HCT116 (cell line): ENCODE results near the gene UFD1. TPM values are rescaled to one million over a fixed set of nuclear protein-coding genes. Genes with fewer than 3 reads are reported as not detected.

Experiments used
- ATAC-seq: fragments of 200-7000 bp; cut with Tn5 transposase; 2 replicates; pipeline ENCODE4 v1.9.1; 2020; ENCODE audit warnings: mild to moderate bottlenecking, moderate library complexity
- BruUV-seq: library from RNA; stranded (reverse); fragments of 400-500 nt; replicated peaks from 2 replicates; lab custom pipeline; 2021; lab: Mats Ljungman, UMichigan
- CTCF ChIA-PET: fragments of 300-600 bp; sonication (Branson Sonifier 250); formaldehyde crosslinking; loops from one replicate; lab custom pipeline; 2021; ENCODE audit warnings: antibody characterized with exemption; lab: Charles Lee
- POLR2A ChIA-PET: fragments of 300-600, 350-600 bp; sonication (Branson Sonifier 250); formaldehyde crosslinking; loops from one replicate; lab custom pipeline; 2021; ENCODE audit warnings: antibody characterized with exemption; lab: Charles Lee
- RAD21 ChIA-PET, 2 experiments: fragments of 300-600 bp; sonication (Branson Sonifier 250); formaldehyde crosslinking; loops; one replicate each; lab custom pipeline; 2023; ENCODE audit warnings: low total read pairs in 2 of 2; ENCODE audit not compliant: uncharacterized antibody in 2 of 2, unreplicated experiment in 2 of 2, low non-redundant PET in 1 of 2; lab: Charles Lee
- DNase-seq: peaks from one replicate; pipeline ENCODE4 v3.0.0-alpha.2; 2010; ENCODE audit warnings: low read depth, low spot score
- H2AFZ ChIP-seq: fragments of 200-600 bp; shearing (Covaris generic), sonication (generic); 2 replicates; pipeline ENCODE4 v1.6.1; 2017; ENCODE audit warnings: low read depth, mixed run types, mixed read lengths, antibody characterized with exemption, low read length; ENCODE audit not compliant: poor library complexity, severe bottlenecking
- H3K27ac ChIP-seq: 2 replicates; pipeline ENCODE4 v1.5.1; 2012; ENCODE audit warnings: low read depth, low read length
- H3K27me3 ChIP-seq: fragments of 200-600 bp; sonication (generic); 2 replicates; pipeline ENCODE4 v1.6.1; 2016; ENCODE audit warnings: mixed run types, low read length, mixed read lengths; ENCODE audit not compliant: insufficient read depth
- H3K36me3 ChIP-seq, 2 experiments: fragments of 200-500 bp in 1 of 2; fragments of 200-600 bp in 1 of 2; sonication (Bioruptor generic) in 1 of 2; sonication (generic) in 1 of 2; 2 replicates each; pipeline versions ENCODE4 v1.5.1 to v1.6.1; 2014 to 2016; ENCODE audit warnings: low read length in 2 of 2, inconsistent platforms in 1 of 2, mixed read lengths in 1 of 2, mixed run types in 1 of 2; ENCODE audit not compliant: insufficient read depth in 2 of 2, control insufficient read depth in 1 of 2
- H3K4me1 ChIP-seq, 2 experiments: fragments of 200-600 bp in 1 of 2; sonication (generic) in 1 of 2; 2 replicates each; pipeline versions ENCODE4 v1.5.1 to v1.6.1; 2012 to 2017; ENCODE audit warnings: low read length in 2 of 2, inconsistent platforms in 1 of 2, mild to moderate bottlenecking in 1 of 2, mixed read lengths in 1 of 2, mixed run types in 1 of 2, moderate library complexity in 1 of 2; ENCODE audit not compliant: insufficient read depth in 2 of 2, control insufficient read depth in 1 of 2
- H3K4me2 ChIP-seq: fragments of 200-600 bp; sonication (generic); 2 replicates; pipeline ENCODE4 v1.6.1; 2017; ENCODE audit warnings: mixed run types, low read length, mixed read lengths
- H3K4me3 ChIP-seq, 2 experiments: fragments of 200-600 bp in 1 of 2; sonication (generic) in 1 of 2; replicated peaks in 1 of 2; 2 replicates each; pipeline ENCODE4 v1.5.1; 2011 to 2016; ENCODE audit warnings: low read length in 2 of 2, control low read depth in 1 of 2, low read depth in 1 of 2, mild to moderate bottlenecking in 1 of 2, mixed read lengths in 1 of 2, mixed run types in 1 of 2
- H3K79me2 ChIP-seq: fragments of 200-600 bp; sonication (generic); 2 replicates; pipeline ENCODE4 v1.6.1; 2017; ENCODE audit warnings: mild to moderate bottlenecking, mixed run types, low read length, moderate library complexity, mixed read lengths; ENCODE audit not compliant: insufficient read depth
- H3K9ac ChIP-seq: fragments of 200-600 bp; sonication (generic); 2 replicates; pipeline ENCODE4 v1.6.1; 2016; ENCODE audit warnings: low read length, mixed read lengths
- H3K9me2 ChIP-seq: fragments of 200-600 bp; sonication (generic), shearing (Covaris generic); 2 replicates; pipeline ENCODE4 v1.6.1; 2017; ENCODE audit warnings: mixed run types, mild to moderate bottlenecking, moderate library complexity; ENCODE audit not compliant: insufficient read depth
- H3K9me3 ChIP-seq, 2 experiments: fragments of 200-500 bp in 1 of 2; fragments of 200-600 bp in 1 of 2; sonication (Bioruptor generic) in 1 of 2; sonication (generic) in 1 of 2; 2 replicates each; pipeline ENCODE4 v1.6.1; 2014 to 2017; ENCODE audit warnings: low read length in 2 of 2, mixed read lengths in 2 of 2, inconsistent platforms in 1 of 2, low read depth in 1 of 2, mild to moderate bottlenecking in 1 of 2, mixed run types in 1 of 2, moderate library complexity in 1 of 2; ENCODE audit not compliant: control insufficient read depth in 1 of 2, insufficient read depth in 1 of 2
- H4K20me1 ChIP-seq: fragments of 200-600 bp; sonication (generic), shearing (Covaris generic); 2 replicates; pipeline ENCODE4 v1.6.1; 2017; ENCODE audit warnings: mixed run types, mild to moderate bottlenecking, moderate library complexity; ENCODE audit not compliant: insufficient read depth
- ELF1 ChIP-seq: IDR thresholded peaks from 2 replicates; pipeline ENCODE4 v1.6.1; 2012; ENCODE audit warnings: low read depth, borderline replicate concordance
- FOSL1 ChIP-seq: IDR thresholded peaks from 2 replicates; pipeline ENCODE4 v1.6.1; 2012; ENCODE audit warnings: low read depth
- RAD21 ChIP-seq: IDR thresholded peaks from 2 replicates; pipeline ENCODE4 v1.6.1; 2012; ENCODE audit warnings: low read depth, mild to moderate bottlenecking
- SIN3A ChIP-seq: IDR thresholded peaks from 2 replicates; pipeline ENCODE4 v1.6.1; 2012; ENCODE audit warnings: low read depth
- intact Hi-C: fragments of 100-400 bp; cut with micrococcal nuclease; formaldehyde crosslinking; loops from 2 replicates; pipeline ENCODE4 v1.10.0; 2022
- total RNA-seq: library from RNA; stranded (reverse); gene quantifications from one replicate; pipeline ENCODE4 v1.2.1, GENCODE V29; 2021; ENCODE audit not compliant: unreplicated experiment

Gene UFD1
- total RNA-seq, 1 experiment from 2014 or later = 97.5 TPM

DNA sequence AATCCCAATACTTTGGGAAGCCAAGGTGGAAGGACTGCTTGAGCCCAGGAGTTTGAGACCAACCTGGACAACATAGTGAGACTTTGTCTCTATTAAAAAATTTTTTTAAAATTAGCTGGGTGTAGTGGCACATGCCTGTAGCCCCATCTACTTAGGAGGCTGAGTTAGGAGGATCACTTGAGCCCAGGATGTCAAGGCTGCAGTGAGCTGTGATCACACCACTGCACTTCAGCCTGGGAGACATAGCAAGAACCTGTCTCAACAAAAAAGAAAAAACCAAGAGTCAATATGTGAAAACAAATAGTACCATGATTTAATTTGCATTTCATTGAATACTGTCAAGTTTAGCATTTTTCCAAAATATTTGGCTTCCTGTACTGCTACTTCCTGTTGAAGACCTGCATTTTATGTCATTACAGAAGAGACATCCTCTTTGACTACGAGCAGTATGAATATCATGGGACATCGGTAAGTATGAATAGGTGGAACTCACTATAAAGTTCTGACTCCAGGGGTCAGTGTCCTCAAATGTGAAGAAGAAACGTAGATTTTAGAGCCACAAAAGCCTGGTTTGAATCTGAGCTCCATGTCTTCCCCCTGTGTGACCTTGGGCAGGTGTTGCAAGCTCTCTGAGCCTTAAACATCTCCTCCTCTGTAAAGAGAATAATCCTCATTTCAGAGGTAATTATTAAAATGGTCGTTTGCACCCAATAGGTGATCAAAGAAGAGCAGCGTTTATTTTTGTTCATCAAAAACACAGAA lies 16.8 kb upstream of the UFD1 start:
- no peak overlapping the region for H3K9ac ChIP-seq
- ChIA-PET CTCF (interaction anchor here (1.3 to 1.5 kb wide), 2 partner anchors 134 to 235 kb away, joined by 3 to 18 read pairs; no protein-coding TSS in a partner anchor), POLR2A (no interaction called here), RAD21 (interaction anchor here in 1 of 2 experiments (1.1 kb wide), 1 partner anchor 134 kb away, joined by 3 read pairs; no protein-coding TSS in a partner anchor)
- no peak overlapping the region for H2AFZ ChIP-seq
- DNase-seq (no peak), ATAC-seq (0 out of 2 replicates have a peak, but pooled peaks have one; percentile 47)
- peaks cover 15% of the 10 kb centered on the region; the same call in 1 of the 2 replicates for H3K79me2 ChIP-seq
- intact Hi-C loops = loop anchor here (2.0 kb wide), 1 partner anchor 135 kb away; no protein-coding TSS in a partner anchor
- TF ChIP-seq RAD21 (peak; percentile 27), FOSL1 (no peak)
- H3K4me1 ChIP-seq = no peaks in the 10 kb centered on the region
- H3K27me3 ChIP-seq = no peaks in the 10 kb centered on the region
- no TSS peak for BruUV-seq
- H3K9me3 ChIP-seq = no peaks in the 10 kb centered on the region
- H3K4me3 ChIP-seq = no peak overlapping the region
- no peaks in the 10 kb centered on the region for H3K9me2 ChIP-seq
- H3K27ac ChIP-seq = no peak overlapping the region
- no peaks in the 10 kb centered on the region for H4K20me1 ChIP-seq
- peaks cover 5 to 17% of the 10 kb centered on the region in 2 experiments; a peak in 3 of 4 replicates for H3K36me3 ChIP-seq
- no peak overlapping the region for H3K4me2 ChIP-seq

DNA sequence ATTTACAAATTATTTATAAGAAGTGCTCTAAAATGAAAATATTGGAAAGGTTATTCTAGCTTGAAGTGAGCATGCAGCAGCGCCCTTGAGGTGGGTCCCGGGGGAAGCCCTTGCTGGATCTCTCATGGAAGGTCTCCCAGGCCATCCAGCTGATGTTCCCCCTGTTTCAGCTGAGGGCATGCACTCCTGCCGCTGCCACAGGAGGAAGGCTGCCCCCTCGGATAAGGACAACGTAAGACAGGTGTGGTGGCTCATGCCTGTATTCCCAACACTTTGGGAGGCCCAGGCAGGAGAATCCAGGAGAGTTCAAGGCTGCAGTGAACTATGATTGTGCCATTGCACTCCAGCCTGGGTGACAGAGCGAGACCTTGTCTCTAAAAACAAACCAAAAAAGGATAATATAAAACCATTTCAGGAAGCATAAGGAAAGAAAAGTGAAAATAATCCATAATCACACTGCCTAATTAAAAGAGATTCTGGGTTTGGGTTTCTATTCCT lies 15.7 kb upstream of the UFD1 start:
- TF ChIP-seq ELF1 (no peak), SIN3A (no peak)
- POLR2A ChIA-PET = no interaction called here
- H3K9ac ChIP-seq = no peak overlapping the region
- H3K4me3 ChIP-seq = no peak overlapping the region
- CTCF ChIA-PET = no interaction called here
- no peaks in the 10 kb centered on the region for H4K20me1 ChIP-seq
- H3K27me3 ChIP-seq = no peaks in the 10 kb centered on the region
- peaks cover 5 to 20% of the 10 kb centered on the region in 2 experiments; a peak in 3 of 4 replicates for H3K36me3 ChIP-seq
- H3K4me2 ChIP-seq = no peak overlapping the region
- intact Hi-C loops = no loop called here
- no peak overlapping the region for H3K27ac ChIP-seq
- DNase-seq (no peak), ATAC-seq (no peak)
- RAD21 ChIA-PET = no interaction called here
- H3K9me2 ChIP-seq = no peaks in the 10 kb centered on the region
- no TSS peak for BruUV-seq
- no peaks in the 10 kb centered on the region for H3K4me1 ChIP-seq
- H3K79me2 ChIP-seq = peaks cover 23% of the 10 kb centered on the region
- no peak overlapping the region for H2AFZ ChIP-seq
- no peaks in the 10 kb centered on the region for H3K9me3 ChIP-seq
